AG04449 (cell line): ENCODE measurements around the gene LARP4.

ENCODE experiments used
- CTCF ChIA-PET: fragments of 350-600 bp; formaldehyde crosslinking; extraction: SDS; loops from one replicate; lab custom pipeline; 2021; ENCODE audit warnings: antibody characterized with exemption; lab: Yijun Ruan, JAX
- POLR2A ChIA-PET: fragments of 400-600, 350-600 bp; formaldehyde crosslinking; extraction: SDS; loops from one replicate; lab custom pipeline; 2020; ENCODE audit warnings: antibody characterized with exemption, inconsistent platforms; lab: Yijun Ruan, JAX
- DNase-seq: peaks from one replicate; pipeline ENCODE4 v3.0.0-alpha.2; 2010; ENCODE audit warnings: low read depth, low spot score
- H3K4me3 ChIP-seq: 2 replicates; pipeline ENCODE4 v1.5.1; 2011; ENCODE audit warnings: low read depth, mild to moderate bottlenecking, control low read depth, low read length
- TF ChIP-seq, protein P1 (sequence below): IDR thresholded peaks from one replicate; pipeline ENCODE4 v1.5.1; 2011; ENCODE audit warnings: mild to moderate bottlenecking, moderate library complexity, low read length, control low read depth, inconsistent platforms; ENCODE audit not compliant: insufficient read depth; ENCODE audit errors: missing control alignments

Gene LARP4

GRCh38 chr12:50507930-50508329 is 107.2 kb downstream of the LARP4 start:
- no peak for DNase-seq
- no peak overlapping the region for H3K4me3 ChIP-seq
- TF ChIP-seq, protein P1, sequence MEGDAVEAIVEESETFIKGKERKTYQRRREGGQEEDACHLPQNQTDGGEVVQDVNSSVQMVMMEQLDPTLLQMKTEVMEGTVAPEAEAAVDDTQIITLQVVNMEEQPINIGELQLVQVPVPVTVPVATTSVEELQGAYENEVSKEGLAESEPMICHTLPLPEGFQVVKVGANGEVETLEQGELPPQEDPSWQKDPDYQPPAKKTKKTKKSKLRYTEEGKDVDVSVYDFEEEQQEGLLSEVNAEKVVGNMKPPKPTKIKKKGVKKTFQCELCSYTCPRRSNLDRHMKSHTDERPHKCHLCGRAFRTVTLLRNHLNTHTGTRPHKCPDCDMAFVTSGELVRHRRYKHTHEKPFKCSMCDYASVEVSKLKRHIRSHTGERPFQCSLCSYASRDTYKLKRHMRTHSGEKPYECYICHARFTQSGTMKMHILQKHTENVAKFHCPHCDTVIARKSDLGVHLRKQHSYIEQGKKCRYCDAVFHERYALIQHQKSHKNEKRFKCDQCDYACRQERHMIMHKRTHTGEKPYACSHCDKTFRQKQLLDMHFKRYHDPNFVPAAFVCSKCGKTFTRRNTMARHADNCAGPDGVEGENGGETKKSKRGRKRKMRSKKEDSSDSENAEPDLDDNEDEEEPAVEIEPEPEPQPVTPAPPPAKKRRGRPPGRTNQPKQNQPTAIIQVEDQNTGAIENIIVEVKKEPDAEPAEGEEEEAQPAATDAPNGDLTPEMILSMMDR: no peak
- CTCF ChIA-PET: interaction anchor here (1.1 to 8.8 kb wide), 6 partner anchors 10 to 188 kb away, joined by 3 to 215 read pairs (median 15); no protein-coding TSS in a partner anchor
- POLR2A ChIA-PET: interaction anchor here (0.5 kb wide), 1 partner anchor 138 kb away, joined by 3 read pairs; no protein-coding TSS in a partner anchor

DNA sequence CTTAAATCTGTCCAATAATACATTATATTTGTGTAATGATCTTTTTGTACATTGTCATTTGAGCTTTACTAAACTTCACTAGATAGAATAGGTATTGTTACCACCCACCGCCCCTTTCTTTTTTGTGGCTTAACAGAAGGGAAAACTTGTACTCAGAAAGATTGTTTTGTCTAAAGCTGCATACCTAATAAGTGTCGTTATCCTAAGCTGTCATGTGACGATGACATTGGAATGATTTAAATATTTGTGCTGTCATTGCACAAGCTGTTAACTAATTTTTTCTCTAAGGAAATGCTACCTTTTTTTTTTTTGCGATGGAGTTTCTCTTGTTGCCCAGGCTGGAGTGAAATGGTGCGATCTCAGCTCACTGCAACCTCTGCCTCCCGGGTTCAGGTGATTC is 107.7 kb downstream of the LARP4 start:
- no peak for DNase-seq
- TF ChIP-seq, protein P1: no peak
- no peak overlapping the region for H3K4me3 ChIP-seq
- ChIA-PET POLR2A (no interaction called here), CTCF (interaction anchor here (1.1 to 8.8 kb wide), 7 partner anchors 10 to 168 kb away, joined by 3 to 215 read pairs (median 5); no protein-coding TSS in a partner anchor)

- no peak for DNase-seq
- ChIA-PET CTCF (interaction anchor here (0.9 to 8.8 kb wide), 9 partner anchors 9 to 226 kb away, joined by 3 to 215 read pairs (median 4); no protein-coding TSS in a partner anchor), POLR2A (no interaction called here)
- H3K4me3 ChIP-seq: no peak overlapping the region
- TF ChIP-seq, protein P1: no peak
Observed at GRCh38 chr12:50508970-50509663, 108.4 kb downstream of the LARP4 start.

GRCh38 chr12:50514526-50515276 is 114.0 kb downstream of the LARP4 start:
- CTCF ChIA-PET: interaction anchor here (1.6 to 2.2 kb wide), 2 partner anchors 9 to 10 kb away, joined by 10 to 14 read pairs; partner anchors contain the start of gene DIP2B
- TF ChIP-seq, protein P1: no peak
- no peak for DNase-seq
- POLR2A ChIA-PET: no interaction called here
- no peak overlapping the region for H3K4me3 ChIP-seq

DNA sequence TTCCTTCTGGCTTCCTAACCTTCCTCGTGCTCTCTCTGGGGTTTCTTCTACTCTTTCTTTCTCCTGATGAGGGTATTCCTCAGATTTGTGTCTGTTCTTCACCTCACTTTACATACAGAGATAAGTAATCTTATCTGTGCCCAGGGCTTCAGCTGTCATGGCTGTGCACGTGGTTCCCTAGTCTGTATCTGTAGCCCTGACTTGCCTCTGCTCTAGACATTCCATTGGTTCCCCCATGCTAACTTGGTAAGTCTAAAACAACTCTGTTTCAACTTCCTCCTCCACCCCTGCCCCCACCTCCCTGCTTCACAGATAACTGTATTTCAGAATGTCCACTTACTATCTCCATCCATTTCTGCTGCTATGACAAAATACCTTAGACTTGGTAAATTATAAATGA is 114.9 kb downstream of the LARP4 start:
- H3K4me3 ChIP-seq: no peak overlapping the region
- ChIA-PET CTCF (interaction anchor here (2.2 kb wide), 1 partner anchor 10 kb away, joined by 14 read pairs; the partner anchor contains the start of gene DIP2B), POLR2A (no interaction called here)
- no peak for DNase-seq
- TF ChIP-seq, protein P1: no peak

GRCh38 chr12:50517421-50518048 is 116.8 kb downstream of the LARP4 start:
- H3K4me3 ChIP-seq: no peak overlapping the region
- DNase-seq: no peak
- POLR2A ChIA-PET: no interaction called here
- TF ChIP-seq, protein P1: no peak
- CTCF ChIA-PET: interaction anchor here (1.4 to 2.6 kb wide), 4 partner anchors 8 to 121 kb away, joined by 4 to 11 read pairs (median 5); partner anchors contain the start of gene DIP2B
